Cardiac fibroblast (primary cell): ENCODE measurements around the gene INPP5A.

ENCODE experiments used
- DNase-seq, 2 donors: peaks; one replicate each; pipeline versions ENCODE4 v3.0.0 to v3.0.0-alpha.2; 2010; ENCODE audit warnings: low read depth in 2 of 2
- H3K4me3 ChIP-seq, 2 donors: replicated peaks in 1 of 2; 1 replicate in 1 of 2; 2 replicates in 1 of 2; pipeline ENCODE4 v1.5.1; 2011; ENCODE audit warnings: low read depth in 2 of 2, low read length in 2 of 2, mild to moderate bottlenecking in 2 of 2, moderate library complexity in 1 of 2
- TF ChIP-seq, protein P1 (sequence below): IDR thresholded peaks from one replicate; pipeline ENCODE4 v1.5.1; 2011; ENCODE audit warnings: low read depth, mild to moderate bottlenecking, low read length, inconsistent platforms

INPP5A gene

DNA sequence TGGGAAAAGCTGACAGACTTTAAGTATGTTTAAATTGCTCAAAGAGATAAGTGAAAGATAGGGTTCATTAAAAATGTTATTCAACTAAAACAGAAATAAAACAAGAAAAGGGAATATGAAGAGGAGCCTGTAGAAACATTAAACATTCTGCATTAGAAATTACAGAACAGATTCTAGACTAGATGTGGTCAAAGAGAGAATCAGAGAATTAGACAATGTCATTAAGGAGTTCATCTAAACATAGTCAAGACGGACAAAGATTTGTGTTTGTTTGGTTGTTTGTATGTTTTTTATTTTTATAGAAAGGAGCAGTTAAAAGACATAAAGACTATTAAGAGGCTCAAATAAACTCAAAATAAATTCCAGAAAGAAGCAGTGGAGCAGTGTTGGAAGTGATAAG is 168.4 kb downstream of the INPP5A start:
- no peak for DNase-seq
- H3K4me3 ChIP-seq = no peak overlapping the region
- TF ChIP-seq, protein P1, sequence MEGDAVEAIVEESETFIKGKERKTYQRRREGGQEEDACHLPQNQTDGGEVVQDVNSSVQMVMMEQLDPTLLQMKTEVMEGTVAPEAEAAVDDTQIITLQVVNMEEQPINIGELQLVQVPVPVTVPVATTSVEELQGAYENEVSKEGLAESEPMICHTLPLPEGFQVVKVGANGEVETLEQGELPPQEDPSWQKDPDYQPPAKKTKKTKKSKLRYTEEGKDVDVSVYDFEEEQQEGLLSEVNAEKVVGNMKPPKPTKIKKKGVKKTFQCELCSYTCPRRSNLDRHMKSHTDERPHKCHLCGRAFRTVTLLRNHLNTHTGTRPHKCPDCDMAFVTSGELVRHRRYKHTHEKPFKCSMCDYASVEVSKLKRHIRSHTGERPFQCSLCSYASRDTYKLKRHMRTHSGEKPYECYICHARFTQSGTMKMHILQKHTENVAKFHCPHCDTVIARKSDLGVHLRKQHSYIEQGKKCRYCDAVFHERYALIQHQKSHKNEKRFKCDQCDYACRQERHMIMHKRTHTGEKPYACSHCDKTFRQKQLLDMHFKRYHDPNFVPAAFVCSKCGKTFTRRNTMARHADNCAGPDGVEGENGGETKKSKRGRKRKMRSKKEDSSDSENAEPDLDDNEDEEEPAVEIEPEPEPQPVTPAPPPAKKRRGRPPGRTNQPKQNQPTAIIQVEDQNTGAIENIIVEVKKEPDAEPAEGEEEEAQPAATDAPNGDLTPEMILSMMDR = no peak

- no peak overlapping the region for H3K4me3 ChIP-seq
- TF ChIP-seq, protein P1 = no peak
- no peak for DNase-seq
Observed at GRCh38 chr10:132706701-132707100, 169.1 kb downstream of the INPP5A start.

DNA sequence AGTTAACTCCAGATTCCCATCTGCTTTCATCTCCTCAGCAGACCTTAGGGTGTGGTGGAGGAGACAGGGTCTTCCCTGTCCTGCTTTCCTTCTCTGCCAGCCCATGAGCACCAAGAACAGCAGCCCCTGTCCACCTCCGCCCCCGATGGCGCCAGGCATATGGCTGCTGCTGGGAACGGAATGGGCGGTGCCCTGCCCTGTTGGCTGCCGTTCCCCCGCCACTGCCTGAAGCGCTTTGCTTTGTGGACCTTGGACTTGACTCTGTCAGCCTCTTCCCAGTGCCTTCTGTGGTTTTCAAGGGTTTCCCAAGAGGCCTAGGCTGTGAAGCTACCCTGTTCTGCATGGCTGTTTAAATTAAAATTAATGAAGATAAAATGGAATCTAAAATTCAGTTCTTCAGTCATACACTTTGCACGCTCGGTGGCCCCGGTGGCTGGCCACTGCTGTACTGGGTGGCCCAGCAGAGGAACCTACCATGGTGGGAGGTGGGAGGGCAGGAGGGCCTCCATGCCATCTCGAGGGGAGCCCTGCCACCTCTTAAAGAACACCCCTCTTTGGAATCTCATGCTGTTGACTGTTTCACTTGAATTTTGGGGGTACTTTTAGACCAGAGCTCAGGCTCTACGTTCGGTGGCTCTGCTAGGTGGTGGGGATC is 169.7 kb downstream of the INPP5A start:
- no peak for DNase-seq
- TF ChIP-seq, protein P1 = no peak
- no peak overlapping the region for H3K4me3 ChIP-seq

- TF ChIP-seq, protein P1 = no peak
- DNase-seq = no peak
- H3K4me3 ChIP-seq = no peak overlapping the region
Observed at GRCh38 chr10:132707776-132708171, 170.2 kb downstream of the INPP5A start.

GRCh38 chr10:132708441-132708840 is 170.9 kb downstream of the INPP5A start:
- H3K4me3 ChIP-seq = no peak overlapping the region
- no peak for DNase-seq
- TF ChIP-seq, protein P1 = no peak

- TF ChIP-seq, protein P1 = no peak
- DNase-seq = no peak
- H3K4me3 ChIP-seq = no peak overlapping the region
Observed at GRCh38 chr10:132708936-132709335, 171.3 kb downstream of the INPP5A start.

- TF ChIP-seq, protein P1 = no peak
- no peak overlapping the region for H3K4me3 ChIP-seq
- no peak for DNase-seq
Observed at GRCh38 chr10:132709471-132709951, 171.9 kb downstream of the INPP5A start.
